Peyer's patch (tissue), 4 donors: ENCODE measurements around the gene CMTM7. TPM values are rescaled to one million over a fixed set of nuclear protein-coding genes. Genes with fewer than 3 reads are reported as not detected.
"Not testable (repeated sequence)": the region's sequence is repeated elsewhere in the genome, so short reads cannot be mapped to it uniquely, and the experiment has no call there.

ENCODE experiments used
- DNase-seq, 3 donors: peaks; one replicate each; pipeline ENCODE4 v3.0.0-alpha.2; 2017 to 2019
- H3K27ac ChIP-seq, 4 donors: fragments of 200-600 bp; sonication (generic); one replicate each; pipeline ENCODE4 v1.5.1; 2016 to 2019
- H3K27me3 ChIP-seq, 2 donors: fragments of 200-600 bp; sonication (generic); one replicate each; pipeline ENCODE4 v1.5.1; 2019
- H3K36me3 ChIP-seq, 3 donors: fragments of 200-600 bp; sonication (generic); one replicate each; pipeline ENCODE4 v1.5.1; 2016 to 2019
- H3K4me1 ChIP-seq, 4 donors: fragments of 200-600 bp; sonication (generic); one replicate each; pipeline ENCODE4 v1.5.1; 2016 to 2019
- H3K4me3 ChIP-seq, 4 donors: fragments of 200-600 bp; sonication (generic); 1 replicate in 3 of 4; 2 replicates in 1 of 4; pipeline ENCODE4 v1.5.1; 2016 to 2019; ENCODE audit warnings: mild to moderate bottlenecking in 1 of 4
- H3K9me3 ChIP-seq, 4 donors: fragments of 200-600 bp; sonication (generic); one replicate each; pipeline ENCODE4 v1.5.1; 2016 to 2019; ENCODE audit warnings: mild to moderate bottlenecking in 1 of 4
- CTCF ChIP-seq, 6 experiments: fragments of 450-650 bp in 4 of 6; fragments of 200-600 bp in 2 of 6; sonication (generic) in 1 of 6; IDR thresholded peaks; one replicate each; pipeline ENCODE4 v1.5.1; 2017 to 2019; ENCODE audit warnings: antibody characterized with exemption in 6 of 6, mild to moderate bottlenecking in 3 of 6, moderate library complexity in 1 of 6
- POLR2A ChIP-seq, 2 donors: fragments of 450-650 bp; IDR thresholded peaks; one replicate each; pipeline ENCODE4 v1.5.1; 2017; ENCODE audit warnings: antibody characterized with exemption in 2 of 2, mild to moderate bottlenecking in 2 of 2, moderate library complexity in 2 of 2
- total RNA-seq, 4 donors: library from RNA; depleted of rRNA; stranded (reverse); fragments of >200 nt; gene quantifications; one replicate each; pipeline ENCODE4 v1.1.0, GENCODE V29; 2016

CMTM7 gene
- total RNA-seq, 4 donors from 2014 or later = 5.7 to 41.3 (median 10.5) TPM

DNA sequence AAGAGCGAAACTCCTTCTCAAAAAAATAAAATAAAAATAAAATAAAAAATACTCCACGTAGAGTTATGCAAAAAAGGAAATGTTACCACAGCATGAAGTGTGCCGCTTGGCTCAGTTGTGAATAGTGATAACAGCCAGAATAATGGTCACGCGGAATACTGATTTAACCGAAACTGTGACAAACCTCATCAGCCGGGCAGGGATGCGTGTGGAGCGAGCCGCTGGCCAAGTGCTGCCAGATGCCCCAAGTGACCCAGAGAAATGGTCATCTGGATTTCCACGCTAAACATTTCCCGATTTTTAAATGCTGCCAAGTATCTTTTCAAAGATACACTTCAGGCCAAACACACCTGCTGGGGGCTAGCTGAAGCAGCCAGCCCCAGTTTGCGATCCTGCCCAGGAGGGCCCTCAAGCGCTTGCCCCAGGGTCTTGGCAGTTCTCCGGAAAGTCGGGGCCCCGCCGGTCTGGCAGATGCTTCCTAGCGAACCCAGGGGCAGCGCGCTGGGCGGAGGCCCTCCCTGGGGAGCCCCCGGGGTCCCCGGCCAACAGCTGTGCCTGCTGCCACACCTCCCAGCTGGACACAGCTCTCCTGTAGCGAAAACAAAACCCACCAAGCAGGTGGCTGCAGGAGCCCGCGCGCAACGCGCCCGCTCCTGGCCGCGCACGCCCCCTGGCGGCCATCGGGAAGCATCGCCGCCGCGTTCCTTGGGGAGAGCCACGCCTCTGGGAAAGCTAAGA is 75.8 kb downstream of the CMTM7 start:
- Histone ChIP-seq H3K4me1 (peaks cover 0 to 10% (median 7%) of the 10 kb centered on the region in 4 donors), H3K4me3 (peak overlapping the region; percentile 31 to 43 (median 38)), H3K27me3 (no peaks in the 10 kb centered on the region), H3K27ac (peak overlapping the region in 2 of 4 donors; percentile 35 to 83), H3K9me3 (no peaks in the 10 kb centered on the region), H3K36me3 (peaks cover 0 to 9% (median 0%) of the 10 kb centered on the region in 3 donors)
- DNase-seq = peak; percentile 75 to 88 (median 80)
- TF ChIP-seq POLR2A (IDR thresholded peaks at IDR 0.05) (no peak), CTCF (IDR thresholded peaks at IDR 0.05) (peak; percentile 90 to 99 (median 95))

DNA sequence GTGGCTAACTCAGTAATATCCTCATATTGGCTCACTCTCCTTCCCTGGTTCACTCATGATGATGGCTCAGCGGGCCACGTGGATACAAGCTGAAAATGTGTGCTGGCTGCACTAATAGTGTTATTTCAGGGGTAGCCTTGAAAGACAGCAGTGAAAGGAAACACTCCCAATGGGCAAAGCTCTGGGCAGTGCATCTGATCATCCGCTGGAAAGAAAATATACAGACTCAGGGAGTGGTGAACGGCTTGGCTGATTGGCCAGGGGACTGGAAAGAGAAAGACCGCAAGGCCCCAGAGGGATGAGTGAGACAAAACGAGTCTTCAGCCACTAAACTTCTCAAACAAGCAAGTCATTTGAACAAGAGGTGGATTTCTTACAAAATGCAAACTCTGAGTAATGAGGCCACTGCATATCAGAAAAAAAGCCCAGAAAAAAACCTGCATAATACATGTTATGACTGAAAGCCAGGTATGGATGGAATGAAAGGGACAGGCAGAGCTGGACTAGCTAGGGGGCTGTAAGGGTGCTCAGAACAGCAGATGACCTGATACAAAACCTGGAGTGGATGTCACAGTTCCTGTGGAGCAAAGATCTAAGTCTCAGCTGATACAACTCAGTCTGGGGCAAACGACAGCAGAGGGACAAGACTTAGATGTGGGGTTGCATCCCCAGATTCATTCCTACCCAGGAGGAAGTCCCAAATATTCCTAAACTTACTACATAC is 77.7 kb downstream of the CMTM7 start:
- Histone ChIP-seq H3K4me3 (no peak overlapping the region), H3K4me1 (peaks cover 0 to 10% (median 7%) of the 10 kb centered on the region in 4 donors), H3K36me3 (peaks cover 0 to 9% (median 0%) of the 10 kb centered on the region in 3 donors), H3K27me3 (no peaks in the 10 kb centered on the region), H3K27ac (peak overlapping the region in 1 of 4 donors; percentile 11), H3K9me3 (no peaks in the 10 kb centered on the region)
- TF ChIP-seq CTCF (IDR thresholded peaks at IDR 0.05) (no peak), POLR2A (IDR thresholded peaks at IDR 0.05) (no peak)
- DNase-seq = no peak

DNA sequence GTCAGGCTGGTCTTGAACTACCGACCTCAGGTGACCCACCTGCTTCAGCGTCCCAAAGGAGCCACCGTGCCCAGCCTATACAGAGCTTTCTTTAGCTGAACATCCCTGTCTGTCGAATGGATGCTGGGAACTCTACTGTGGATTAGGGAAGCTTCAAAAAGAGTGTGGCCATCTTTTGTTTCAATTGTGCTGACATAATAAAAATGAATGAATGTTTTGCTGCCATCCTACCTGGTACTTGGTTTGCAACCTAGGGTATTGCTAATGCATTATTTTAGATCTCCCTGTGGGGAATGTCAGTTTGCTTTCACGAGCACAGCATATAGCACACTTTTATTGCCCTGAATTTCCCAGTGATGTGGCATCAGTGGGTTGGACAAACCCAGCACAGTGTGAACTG is 78.7 kb downstream of the CMTM7 start:
- no peak for DNase-seq

GRCh38 chr3:32471246-32471645 is 79.6 kb downstream of the CMTM7 start:
- Histone ChIP-seq H3K27me3 (no peaks in the 10 kb centered on the region), H3K4me1 (peaks cover 0 to 10% (median 7%) of the 10 kb centered on the region in 4 donors), H3K27ac (no peak overlapping the region), H3K4me3 (no peak overlapping the region), H3K36me3 (peaks cover 0 to 9% (median 0%) of the 10 kb centered on the region in 3 donors), H3K9me3 (no peaks in the 10 kb centered on the region)
- TF ChIP-seq POLR2A (IDR thresholded peaks at IDR 0.05) = no peak
- no peak for TF ChIP-seq CTCF (IDR thresholded peaks at IDR 0.05)
- no peak for DNase-seq

More for the DNA sequence above, 78.7 kb downstream of the CMTM7 start:
- Histone ChIP-seq H3K27me3 (no peaks in the 10 kb centered on the region), H3K9me3 (no peaks in the 10 kb centered on the region), H3K27ac (peak overlapping the region in 1 of 4 donors; percentile 25), H3K36me3 (peaks cover 0 to 9% (median 0%) of the 10 kb centered on the region in 3 donors), H3K4me1 (peaks cover 0 to 10% (median 7%) of the 10 kb centered on the region in 4 donors), H3K4me3 (no peak overlapping the region)
- TF ChIP-seq CTCF (IDR thresholded peaks at IDR 0.05) = no peak
- no peak for TF ChIP-seq POLR2A (IDR thresholded peaks at IDR 0.05)

- H3K27ac ChIP-seq, H3K4me3 ChIP-seq, DNase-seq: not testable (repeated sequence)
Observed at GRCh38 chr3:32472151-32472550, 80.5 kb downstream of the CMTM7 start.

GRCh38 chr3:32474201-32474600 is 82.5 kb downstream of the CMTM7 start:
- H3K36me3 ChIP-seq = peaks cover 0 to 1% (median 0%) of the 10 kb centered on the region in 3 donors
- H3K4me3 ChIP-seq = no peak overlapping the region
- no peaks in the 10 kb centered on the region for H3K27me3 ChIP-seq
- H3K4me1 ChIP-seq = peaks cover 0 to 6% (median 0%) of the 10 kb centered on the region in 4 donors
- H3K9me3 ChIP-seq = no peaks in the 10 kb centered on the region
- no peak overlapping the region for H3K27ac ChIP-seq
- no peak for TF ChIP-seq POLR2A (IDR thresholded peaks at IDR 0.05)
- TF ChIP-seq CTCF (IDR thresholded peaks at IDR 0.05) = no peak
- no peak for DNase-seq

More at GRCh38 chr3:32472151-32472550, 80.5 kb downstream of the CMTM7 start:
- H3K4me1 ChIP-seq, H3K9me3 ChIP-seq, H3K27me3 ChIP-seq, H3K36me3 ChIP-seq: not testable (repeated sequence)
